Osteoblast (primary cell): Measurements from ENCODE around the gene DIS3L2. TPM values are rescaled to one million over a fixed set of nuclear protein-coding genes. Genes with fewer than 3 reads are reported as not detected.
A peak's percentile ranks its signal among the peaks of the same experiment; 100 is the strongest.
"Not testable (repeated sequence)": the region's sequence is repeated elsewhere in the genome, so short reads cannot be mapped to it uniquely, and the experiment has no call there.

Experiments
- DNase-seq: peaks from one replicate; pipeline ENCODE4 v3.0.0; 2011; ENCODE audit warnings: low spot score, mixed read lengths; ENCODE audit not compliant: insufficient read length; ENCODE audit errors: missing footprints
- H2AFZ ChIP-seq: 2 replicates; pipeline ENCODE4 v1.6.0; 2011; ENCODE audit warnings: mild to moderate bottlenecking, low read length
- H3K27ac ChIP-seq: 2 replicates; pipeline ENCODE4 v1.5.1; 2011; ENCODE audit warnings: mild to moderate bottlenecking, low read depth, low read length, moderate library complexity
- H3K27me3 ChIP-seq: 2 replicates; pipeline ENCODE4 v1.6.0; 2012; ENCODE audit warnings: mild to moderate bottlenecking, control low read depth, inconsistent platforms, low read length, moderate library complexity; ENCODE audit not compliant: insufficient read depth
- H3K36me3 ChIP-seq: 2 replicates; pipeline ENCODE4 v1.5.1; 2011; ENCODE audit warnings: mild to moderate bottlenecking, low read length, control low read depth, moderate library complexity; ENCODE audit not compliant: insufficient read depth
- H3K4me1 ChIP-seq: 2 replicates; pipeline ENCODE4 v1.5.1; 2011; ENCODE audit warnings: mild to moderate bottlenecking, low read length, control low read depth, moderate library complexity; ENCODE audit not compliant: insufficient read depth
- H3K4me2 ChIP-seq: 2 replicates; pipeline ENCODE4 v1.6.0; 2011; ENCODE audit warnings: mild to moderate bottlenecking, low read length; ENCODE audit not compliant: insufficient read depth
- H3K4me3 ChIP-seq: fragments of 200-600 bp; sonication (generic); 3 replicates; pipeline ENCODE4 v1.5.1; 2012; ENCODE audit warnings: mild to moderate bottlenecking, low read length, inconsistent platforms; ENCODE audit not compliant: insufficient read depth
- H3K79me2 ChIP-seq: 2 replicates; pipeline ENCODE4 v1.6.0; 2012; ENCODE audit warnings: mild to moderate bottlenecking, low read length, control low read depth, inconsistent platforms; ENCODE audit not compliant: insufficient read depth
- H3K9me3 ChIP-seq: 2 replicates; pipeline ENCODE4 v1.5.1; 2011; ENCODE audit warnings: low read depth, low read length, control low read depth
- H4K20me1 ChIP-seq: 2 replicates; pipeline ENCODE4 v1.6.0; 2012; ENCODE audit warnings: mild to moderate bottlenecking, low read length, control low read depth; ENCODE audit not compliant: insufficient read depth
- CTCF ChIP-seq: IDR thresholded peaks from 2 replicates; pipeline ENCODE4 v1.5.1; 2011; ENCODE audit warnings: mild to moderate bottlenecking, low read depth, low read length, moderate library complexity; ENCODE audit errors: extremely low read depth
- total RNA-seq: library from RNA; depleted of rRNA; stranded (reverse); fragments of >200 nt; gene quantifications from 2 replicates; pipeline ENCODE4 v1.2.3, GENCODE V29; 2012

Gene DIS3L2
- total RNA-seq, 1 donor = 28.2 TPM

DNA sequence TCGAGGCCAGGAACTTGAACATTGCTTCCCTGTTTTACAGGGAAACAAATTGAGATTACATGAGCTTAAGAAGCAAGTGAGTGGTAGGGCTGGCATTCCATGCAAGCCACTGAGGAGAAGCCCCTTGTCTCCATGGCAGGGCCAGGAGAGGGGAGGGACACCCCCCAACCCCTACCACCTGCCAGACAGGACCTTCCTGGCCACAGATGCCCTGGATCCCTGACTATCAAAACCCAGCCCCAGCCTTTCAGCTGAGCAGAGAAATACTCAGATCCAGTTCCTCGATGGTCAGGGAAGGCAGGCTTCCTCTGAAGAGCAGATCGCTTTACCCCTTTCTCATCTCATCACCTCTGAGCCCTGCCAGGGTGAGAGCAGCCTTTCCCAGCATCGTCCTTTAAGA, 363.3 kb downstream of the DIS3L2 start:
- DNase-seq = peak; percentile 31
- Histone ChIP-seq H4K20me1 (peaks cover 38% of the 10 kb centered on the region), H3K4me3 (no peak overlapping the region), H2AFZ (no peak overlapping the region), H3K4me2 (no peak overlapping the region), H3K9me3 (no peaks in the 10 kb centered on the region), H3K36me3 (no peaks in the 10 kb centered on the region), H3K27me3 (no peaks in the 10 kb centered on the region), H3K79me2 (no peaks in the 10 kb centered on the region), H3K4me1 (peaks cover 3% of the 10 kb centered on the region), H3K27ac (no peak overlapping the region)
- TF ChIP-seq CTCF = no peak

- peak; percentile 38 for TF ChIP-seq CTCF
- no peaks in the 10 kb centered on the region for H3K27me3 ChIP-seq
- DNase-seq = peak; percentile 93
- H4K20me1 ChIP-seq = peaks cover 38% of the 10 kb centered on the region
- H3K36me3 ChIP-seq = no peaks in the 10 kb centered on the region
- H3K27ac ChIP-seq = no peak overlapping the region
- H3K9me3 ChIP-seq = no peaks in the 10 kb centered on the region
- no peak overlapping the region for H3K4me2 ChIP-seq
- H3K4me1 ChIP-seq = no peaks in the 10 kb centered on the region
- no peak overlapping the region for H3K4me3 ChIP-seq
- no peak overlapping the region for H2AFZ ChIP-seq
- H3K79me2 ChIP-seq = no peaks in the 10 kb centered on the region
Measured at GRCh38 chr2:232325324-232326273, 364.1 kb downstream of the DIS3L2 start.

DNA sequence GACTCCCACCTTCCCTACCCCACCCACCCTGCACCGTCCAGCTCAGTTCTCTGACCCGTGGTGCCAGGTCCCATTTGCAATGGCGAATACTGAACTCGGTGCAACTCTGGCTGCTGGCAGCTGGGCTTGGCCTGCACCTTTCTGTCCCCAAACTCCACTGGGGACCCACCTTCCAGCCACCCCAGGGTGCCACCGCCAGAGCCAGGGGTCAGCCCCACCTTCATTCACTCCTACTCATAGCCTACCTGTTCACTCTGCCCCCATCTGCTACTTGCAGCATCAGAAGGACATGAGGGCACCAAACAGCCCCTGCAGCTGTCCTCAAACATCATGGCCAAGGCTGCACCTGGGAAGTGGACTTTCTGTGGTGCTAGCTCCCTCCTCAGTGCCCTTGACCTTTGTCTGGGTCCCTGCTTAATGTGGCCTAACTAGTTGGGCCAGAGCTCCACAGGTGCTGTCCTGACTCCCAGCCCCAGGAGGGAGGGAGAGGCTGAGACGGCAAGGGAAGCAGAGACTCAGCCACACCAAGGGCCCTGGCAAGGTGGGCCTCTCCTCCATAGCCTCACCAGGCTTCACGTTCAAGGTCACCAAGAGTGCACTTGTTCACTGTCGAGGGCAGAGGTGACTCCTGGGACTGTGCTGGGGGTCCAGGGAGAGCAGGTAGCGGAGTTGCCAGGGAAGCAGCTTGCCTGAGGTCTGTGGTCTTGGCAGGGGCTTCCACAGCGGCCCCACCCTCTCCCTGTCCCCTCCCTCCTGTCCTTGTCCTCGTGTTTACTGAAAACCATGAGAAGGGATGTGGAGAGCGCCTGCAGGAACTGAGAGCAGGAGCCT, 365.0 kb downstream of the DIS3L2 start:
- not testable (repeated sequence) for H3K79me2 ChIP-seq, H3K9me3 ChIP-seq, H3K27ac ChIP-seq, H3K4me3 ChIP-seq, H2AFZ ChIP-seq, H3K4me1 ChIP-seq, H3K4me2 ChIP-seq, H3K27me3 ChIP-seq, DNase-seq, H3K36me3 ChIP-seq
- peak; percentile 32 for TF ChIP-seq CTCF
- peaks cover 34% of the 10 kb centered on the region for H4K20me1 ChIP-seq
